Ovary (tissue), 3 donors: Measurements from ENCODE around the gene LYSMD3.

Source experiments
- CTCF ChIP-seq, 3 donors: fragments of 450-650 bp in 2 of 3; fragments of 200-600 bp in 1 of 3; IDR thresholded peaks; one replicate each; pipeline versions ENCODE4 v1.5.1 to v1.8.0; 2016 to 2022; ENCODE audit warnings: antibody characterized with exemption in 3 of 3, mild to moderate bottlenecking in 1 of 3
- POLR2A ChIP-seq: fragments of 450-650 bp; IDR thresholded peaks from one replicate; pipeline ENCODE4 v1.6.1; 2017; ENCODE audit warnings: antibody characterized with exemption, mild to moderate bottlenecking, moderate library complexity
- donor health status: DM: no; HTN: no; CAD: no.

GRCh38 chr5:90563108-90563507 lies 33.7 kb upstream of the LYSMD3 start:
- TF ChIP-seq CTCF (IDR thresholded peaks at IDR 0.05) = no peak
- no peak for TF ChIP-seq POLR2A
